ENCODE measurements around the gene COL6A1.
"Not testable (repeated sequence)": the region's sequence is repeated elsewhere in the genome, so short reads cannot be mapped to it uniquely, and the experiment has no call there.

Gene COL6A1

DNA sequence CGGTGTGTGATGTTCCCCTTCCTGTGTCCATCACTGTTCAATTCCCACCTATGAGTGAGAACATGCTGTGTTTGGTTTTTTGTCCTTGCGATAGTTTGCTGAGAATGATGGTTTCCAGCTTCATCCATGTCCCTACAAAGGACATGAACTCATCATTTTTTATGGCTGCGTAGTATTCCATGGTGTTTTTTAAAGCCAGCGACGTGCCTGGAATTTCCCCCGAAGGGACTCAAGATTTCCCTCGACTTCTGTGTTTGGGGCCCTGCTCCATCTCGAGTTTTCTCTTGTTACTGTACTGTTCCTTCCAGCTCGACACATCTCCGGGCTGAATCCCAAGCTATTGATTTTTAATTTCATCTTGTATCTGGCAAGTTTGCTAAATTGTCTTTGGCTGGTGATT, 29.0 kb upstream of the COL6A1 start:
- not testable (repeated sequence) for H3K4me1 Mint-ChIP-seq (ENCODE audit: low read depth); H3K4me3 Mint-ChIP-seq; H3K27ac Mint-ChIP-seq; DNase-seq; H3K36me3 Mint-ChIP-seq (ENCODE audit: low read depth); H3K9me3 Mint-ChIP-seq
- peaks cover 31% of the 10 kb centered on the region for H3K27me3 Mint-ChIP-seq

GRCh38 chr21:45952974-45953373, 28.6 kb upstream of the COL6A1 start:
- Mint-ChIP-seq H3K27me3 (peaks cover 32% of the 10 kb centered on the region), H3K27ac (no peak overlapping the region), H3K4me3 (no peak overlapping the region), H3K4me1 (ENCODE audit: low read depth) (no peaks in the 10 kb centered on the region), H3K36me3 (ENCODE audit: low read depth) (no peaks in the 10 kb centered on the region), H3K9me3 (no peaks in the 10 kb centered on the region)
- no peak for DNase-seq

DNA sequence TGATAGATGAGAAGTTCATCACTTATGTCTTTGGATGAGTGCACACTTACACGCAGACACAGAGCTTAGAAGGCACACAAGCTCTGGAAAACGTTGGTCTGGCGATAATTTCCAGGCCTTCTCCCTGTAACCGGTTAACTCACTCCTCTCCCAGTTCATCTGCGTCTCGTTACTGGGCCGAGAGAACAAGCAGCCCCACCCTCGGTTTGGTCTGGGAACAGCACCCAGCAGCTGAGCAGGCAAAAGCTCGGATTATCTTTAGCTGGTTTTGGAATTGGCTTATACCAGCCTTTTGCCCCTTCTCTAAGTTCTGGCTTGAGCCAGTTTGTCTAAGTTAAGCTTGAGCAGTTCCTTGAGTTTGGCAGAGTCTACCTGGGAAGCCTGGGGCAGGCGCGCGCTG, 27.3 kb upstream of the COL6A1 start:
- Mint-ChIP-seq H3K9me3 (no peaks in the 10 kb centered on the region), H3K27ac (no peak overlapping the region), H3K4me3 (no peak overlapping the region), H3K36me3 (ENCODE audit: low read depth) (no peaks in the 10 kb centered on the region), H3K27me3 (peaks cover 39% of the 10 kb centered on the region), H3K4me1 (ENCODE audit: low read depth) (no peaks in the 10 kb centered on the region)
- DNase-seq, result no peak

GRCh38 chr21:45954921-45955320, 26.6 kb upstream of the COL6A1 start:
- peaks cover 42% of the 10 kb centered on the region for H3K27me3 Mint-ChIP-seq
- no peaks in the 10 kb centered on the region for H3K4me1 Mint-ChIP-seq (ENCODE audit: low read depth)
- no peak for DNase-seq

GRCh38 chr21:45957551-45957950, 24.0 kb upstream of the COL6A1 start:
- Mint-ChIP-seq H3K4me1 (ENCODE audit: low read depth) (no peaks in the 10 kb centered on the region), H3K27me3 (peaks cover 52% of the 10 kb centered on the region), H3K36me3 (ENCODE audit: low read depth) (no peaks in the 10 kb centered on the region), H3K27ac (no peak overlapping the region), H3K9me3 (peaks cover 14% of the 10 kb centered on the region), H3K4me3 (no peak overlapping the region)
- no peak for DNase-seq

More at GRCh38 chr21:45954921-45955320, 26.6 kb upstream of the COL6A1 start:
- H3K4me3 Mint-ChIP-seq, result no peak overlapping the region
- no peak overlapping the region for H3K27ac Mint-ChIP-seq
- no peaks in the 10 kb centered on the region for H3K36me3 Mint-ChIP-seq (ENCODE audit: low read depth)
- H3K9me3 Mint-ChIP-seq, result no peaks in the 10 kb centered on the region

DNA sequence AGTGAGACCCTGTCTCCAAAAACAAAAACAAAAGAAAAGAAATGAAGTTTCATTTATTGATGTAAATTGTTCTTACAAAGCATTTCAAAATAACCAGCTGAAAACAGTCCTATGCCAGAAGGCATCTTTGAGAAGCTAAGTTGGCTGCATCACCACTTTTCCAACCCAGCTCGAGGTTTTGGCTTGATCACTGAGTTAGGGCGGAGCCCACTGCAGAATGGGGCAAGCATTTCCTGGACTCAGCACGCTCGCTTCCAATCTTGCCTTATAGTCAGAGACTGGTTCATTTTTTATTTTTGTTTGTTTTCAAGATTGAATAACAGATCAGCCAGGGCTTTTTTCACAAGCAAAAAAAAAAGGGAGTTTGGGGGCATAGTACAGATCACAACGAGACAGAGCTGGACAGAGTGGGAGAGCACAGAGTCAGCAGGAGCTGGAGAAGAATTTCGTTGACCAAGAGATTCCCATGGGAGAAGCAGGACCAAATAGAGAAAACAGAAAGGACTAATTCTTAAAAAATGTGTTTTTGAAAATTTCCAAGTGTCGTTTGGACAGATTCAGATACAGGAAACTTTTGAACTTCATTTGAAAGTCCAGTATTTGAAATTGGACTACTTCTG, 23.5 kb upstream of the COL6A1 start:
- Mint-ChIP-seq H3K36me3 (ENCODE audit: low read depth) (no peaks in the 10 kb centered on the region), H3K4me3 (no peak overlapping the region), H3K9me3 (peaks cover 16% of the 10 kb centered on the region), H3K27me3 (peaks cover 54% of the 10 kb centered on the region), H3K4me1 (ENCODE audit: low read depth) (no peaks in the 10 kb centered on the region), H3K27ac (no peak overlapping the region)
- no peak for DNase-seq

DNA sequence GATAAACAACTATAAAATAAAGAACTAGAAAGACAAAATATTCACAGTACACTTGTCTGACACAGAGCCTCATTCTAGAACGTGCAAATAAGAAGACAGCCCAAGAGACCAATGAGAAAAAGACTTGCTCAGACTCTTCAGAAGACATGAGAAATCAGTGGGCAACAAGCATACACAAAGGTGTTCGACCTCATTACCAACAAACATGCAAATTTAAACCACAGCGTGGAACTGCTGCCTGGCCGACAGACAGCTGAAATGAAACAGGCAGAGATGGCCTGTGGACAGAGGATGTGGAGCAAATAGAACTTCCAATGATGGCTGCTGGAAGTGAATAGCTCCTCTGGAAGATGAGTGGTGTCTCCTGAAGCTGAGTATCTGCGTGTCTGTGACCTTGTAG, 22.4 kb upstream of the COL6A1 start:
- Mint-ChIP-seq H3K27me3 (peaks cover 57% of the 10 kb centered on the region), H3K4me3 (no peak overlapping the region), H3K4me1 (ENCODE audit: low read depth) (no peaks in the 10 kb centered on the region), H3K36me3 (ENCODE audit: low read depth) (no peaks in the 10 kb centered on the region), H3K9me3 (peaks cover 24% of the 10 kb centered on the region), H3K27ac (no peak overlapping the region)
- no peak for DNase-seq

GRCh38 chr21:45959779-45960390, 21.7 kb upstream of the COL6A1 start:
- H3K9me3 Mint-ChIP-seq, result peaks cover 27% of the 10 kb centered on the region
- no peak overlapping the region for H3K4me3 Mint-ChIP-seq
- DNase-seq, result no peak
- no peaks in the 10 kb centered on the region for H3K36me3 Mint-ChIP-seq (ENCODE audit: low read depth)
- peaks cover 57% of the 10 kb centered on the region for H3K27me3 Mint-ChIP-seq
- H3K4me1 Mint-ChIP-seq (ENCODE audit: low read depth), result no peaks in the 10 kb centered on the region
- H3K27ac Mint-ChIP-seq, result no peak overlapping the region

DNA sequence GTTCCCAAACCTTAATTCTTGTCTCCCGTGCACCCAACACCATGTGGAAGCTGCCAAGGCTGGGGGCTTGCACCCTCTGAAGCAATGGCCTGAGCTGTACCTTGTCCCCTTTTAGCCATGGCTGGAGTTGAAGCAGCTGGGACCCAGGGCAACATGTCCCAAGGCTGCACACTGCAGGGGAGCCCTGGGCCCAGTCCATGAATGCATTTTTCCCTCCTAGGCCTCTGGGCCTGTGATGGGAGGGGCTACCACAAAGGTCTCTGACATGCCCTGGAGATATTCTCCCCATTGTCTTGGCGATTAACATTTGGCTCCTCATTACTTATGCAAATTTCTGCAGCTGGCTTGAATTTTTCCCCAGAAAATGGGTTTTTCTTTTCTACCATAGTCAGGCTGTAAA, 20.2 kb upstream of the COL6A1 start:
- Mint-ChIP-seq H3K9me3 (peaks cover 27% of the 10 kb centered on the region), H3K27me3 (peaks cover 52% of the 10 kb centered on the region)
- not testable (repeated sequence) for H3K27ac Mint-ChIP-seq; DNase-seq; H3K4me1 Mint-ChIP-seq (ENCODE audit: low read depth); H3K4me3 Mint-ChIP-seq; H3K36me3 Mint-ChIP-seq (ENCODE audit: low read depth)

DNA sequence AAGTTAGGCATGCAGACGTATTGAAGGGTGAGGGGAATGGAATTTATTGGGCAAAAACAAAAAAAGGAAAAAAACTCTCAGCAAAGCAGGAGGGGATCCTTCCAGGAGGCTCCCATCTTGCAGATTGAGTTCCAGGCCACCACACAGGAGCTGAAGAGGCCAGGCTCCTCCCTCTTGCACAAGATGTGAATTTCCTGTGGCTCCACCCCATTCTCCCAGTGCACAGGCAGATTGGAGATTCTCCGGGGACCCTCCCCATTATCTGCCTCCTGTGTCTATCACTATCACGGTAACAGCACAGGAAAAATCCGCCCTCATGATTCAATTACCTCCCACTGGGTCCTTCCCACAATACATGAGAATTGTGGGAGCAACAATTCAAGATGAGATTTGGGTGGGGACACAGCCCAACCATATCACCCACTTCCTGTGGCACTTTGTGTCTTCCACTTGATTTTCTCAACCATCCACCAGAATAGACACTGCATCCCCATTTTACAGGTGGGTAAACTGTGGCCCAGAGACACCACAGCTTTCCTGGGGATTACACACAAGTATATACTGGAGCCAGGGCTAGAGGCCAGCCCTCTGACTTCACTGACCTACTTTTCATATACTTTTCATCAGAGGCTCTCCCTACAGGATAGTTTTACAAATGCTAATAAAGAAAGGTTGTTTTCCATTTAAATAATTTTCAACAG, 18.9 kb upstream of the COL6A1 start:
- Mint-ChIP-seq H3K9me3 (peaks cover 27% of the 10 kb centered on the region), H3K36me3 (ENCODE audit: low read depth) (no peaks in the 10 kb centered on the region), H3K4me1 (ENCODE audit: low read depth) (no peaks in the 10 kb centered on the region), H3K27ac (no peak overlapping the region), H3K4me3 (no peak overlapping the region), H3K27me3 (peaks cover 43% of the 10 kb centered on the region)
- no peak for DNase-seq

GRCh38 chr21:45963232-45963570, 18.4 kb upstream of the COL6A1 start:
- no peaks in the 10 kb centered on the region for H3K36me3 Mint-ChIP-seq (ENCODE audit: low read depth)
- no peak overlapping the region for H3K4me3 Mint-ChIP-seq
- no peaks in the 10 kb centered on the region for H3K4me1 Mint-ChIP-seq (ENCODE audit: low read depth)
- H3K27ac Mint-ChIP-seq, result no peak overlapping the region
- peaks cover 41% of the 10 kb centered on the region for H3K27me3 Mint-ChIP-seq
- peaks cover 27% of the 10 kb centered on the region for H3K9me3 Mint-ChIP-seq
- no peak for DNase-seq

DNA sequence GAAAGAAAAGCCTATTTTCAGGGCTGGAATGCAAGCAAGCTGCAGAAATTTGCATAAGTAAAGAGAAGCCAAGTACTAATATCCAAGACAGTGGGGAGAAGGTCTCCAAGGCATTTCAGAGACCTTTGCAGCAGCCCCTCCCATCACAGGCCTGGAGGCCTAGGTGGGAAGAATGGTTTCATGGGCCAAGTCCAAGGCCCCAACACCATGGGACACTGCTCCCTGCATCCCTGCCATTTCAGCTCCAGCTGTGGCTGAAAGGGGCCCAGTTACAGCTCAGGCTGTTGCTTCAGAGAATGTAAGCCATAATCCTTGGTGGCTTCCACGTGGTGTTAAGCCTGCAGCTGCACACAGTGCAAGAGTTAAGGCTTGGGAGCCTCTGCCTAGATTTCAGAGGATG, 16.9 kb upstream of the COL6A1 start:
- peaks cover 27% of the 10 kb centered on the region for H3K27me3 Mint-ChIP-seq
- H3K36me3 Mint-ChIP-seq (ENCODE audit: low read depth), result no peaks in the 10 kb centered on the region
- H3K9me3 Mint-ChIP-seq, result peaks cover 27% of the 10 kb centered on the region
- DNase-seq, result no peak
- no peaks in the 10 kb centered on the region for H3K4me1 Mint-ChIP-seq (ENCODE audit: low read depth)
- H3K27ac Mint-ChIP-seq, result no peak overlapping the region
- H3K4me3 Mint-ChIP-seq, result no peak overlapping the region

DNA sequence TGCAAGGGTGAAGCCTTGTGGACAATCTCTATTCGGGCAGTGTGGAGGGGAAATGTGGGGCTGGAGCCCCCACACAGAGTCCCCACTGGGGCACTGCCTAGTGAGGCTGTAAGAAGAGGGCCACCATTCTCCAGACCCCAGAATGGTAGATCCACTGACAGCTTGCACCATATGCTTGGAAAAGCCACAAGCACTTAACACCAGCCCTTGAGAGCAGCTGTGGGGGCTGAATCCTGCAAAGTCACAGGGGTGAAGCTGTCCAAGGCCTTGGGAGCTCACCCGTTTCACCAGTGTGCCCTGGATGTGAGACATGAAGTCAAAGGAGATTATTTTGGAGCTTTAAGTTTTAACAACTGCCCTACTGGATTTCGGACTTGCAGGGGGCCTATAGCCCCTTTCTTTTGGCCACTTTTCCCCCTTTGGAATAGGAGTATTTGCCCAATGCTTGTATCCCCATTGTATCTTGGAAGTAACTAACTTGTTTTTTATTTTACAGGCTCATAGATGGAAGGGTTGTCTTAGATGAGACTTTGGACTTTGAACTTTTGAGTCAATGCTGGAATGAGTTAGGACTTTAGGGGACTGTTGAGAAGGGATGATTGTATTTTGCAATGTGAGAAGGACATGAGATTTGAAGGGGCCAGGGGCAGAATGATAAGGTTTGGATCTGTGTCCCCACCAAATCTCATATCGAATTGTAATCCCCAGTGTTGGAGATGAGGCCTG, 16.3 kb upstream of the COL6A1 start:
- Mint-ChIP-seq H3K36me3 (ENCODE audit: low read depth) (no peaks in the 10 kb centered on the region), H3K4me1 (ENCODE audit: low read depth) (no peaks in the 10 kb centered on the region), H3K27me3 (peaks cover 27% of the 10 kb centered on the region), H3K27ac (no peak overlapping the region), H3K9me3 (peaks cover 27% of the 10 kb centered on the region), H3K4me3 (no peak overlapping the region)
- DNase-seq, result no peak

DNA sequence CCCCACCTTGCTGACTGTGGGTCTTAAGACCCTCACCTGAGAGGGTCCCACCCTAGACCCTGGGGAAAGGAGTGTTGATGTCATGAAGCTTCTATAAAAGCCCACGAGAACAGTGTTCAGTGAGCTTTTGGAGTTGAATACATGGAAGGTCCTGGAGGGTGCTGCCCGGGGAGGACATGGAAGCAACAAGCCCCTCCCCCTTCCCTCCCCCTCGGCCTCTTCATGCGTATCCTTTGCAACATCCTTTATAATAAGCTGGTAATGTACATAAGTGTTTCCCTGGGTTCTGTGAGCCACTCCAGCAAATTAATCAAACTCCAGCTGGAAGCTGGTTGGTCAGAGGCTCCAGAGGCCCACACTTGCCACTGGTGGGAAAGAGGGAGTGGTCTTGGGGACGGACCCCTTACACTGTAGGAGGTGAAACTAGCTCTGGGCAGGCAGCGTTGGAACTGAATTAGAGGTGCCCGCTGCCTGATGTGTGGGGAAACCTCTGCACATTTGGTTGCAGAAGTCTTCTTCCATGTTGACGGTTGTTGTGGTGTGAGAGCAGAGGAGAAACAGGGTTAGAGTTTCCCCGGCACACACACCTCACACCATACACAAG, 14.7 kb upstream of the COL6A1 start:
- H3K4me1 Mint-ChIP-seq (ENCODE audit: low read depth), result no peaks in the 10 kb centered on the region
- DNase-seq, result no peak
- no peak overlapping the region for H3K27ac Mint-ChIP-seq
- peaks cover 18% of the 10 kb centered on the region for H3K9me3 Mint-ChIP-seq
- peaks cover 19% of the 10 kb centered on the region for H3K27me3 Mint-ChIP-seq
- no peak overlapping the region for H3K4me3 Mint-ChIP-seq
- H3K36me3 Mint-ChIP-seq (ENCODE audit: low read depth), result no peaks in the 10 kb centered on the region

All from activated T-cell treated with anti-CD3 and anti-CD28 coated beads, Interleukin-2, amount 50 U/mL, for 24 hours (primary cell).